Heart left ventricle (tissue), 16 donors: ENCODE results near the gene INF2. TPM values are rescaled to one million over a fixed set of nuclear protein-coding genes. Genes with fewer than 3 reads are reported as not detected.

ENCODE experiments used
- ATAC-seq, 4 donors: fragments of 200-7000 bp; cut with Tn5 transposase; one replicate each; pipeline ENCODE4 v1.9.1; 2020 to 2022; ENCODE audit warnings: moderate library complexity in 4 of 4, mild to moderate bottlenecking in 3 of 4, moderate number of reproducible peaks in 1 of 4
- DNase-seq, 5 donors: peaks; one replicate each; pipeline ENCODE4 v3.0.0-alpha.2; 2020
- H3K27ac ChIP-seq, 12 donors: fragments of 200-600 bp; sonication (generic) in 4 of 12; one replicate each; pipeline versions ENCODE4 v1.5.0 to v1.8.0; 2016 to 2022; ENCODE audit warnings: mild to moderate bottlenecking in 2 of 12
- H3K27me3 ChIP-seq, 9 donors: fragments of 200-600 bp; sonication (generic) in 2 of 9; one replicate each; pipeline versions ENCODE4 v1.5.1 to v1.8.0; 2016 to 2022; ENCODE audit warnings: mild to moderate bottlenecking in 3 of 9
- H3K36me3 ChIP-seq, 9 donors: fragments of 200-600 bp; sonication (generic) in 2 of 9; one replicate each; pipeline versions ENCODE4 v1.5.0 to v1.8.0; 2018 to 2022; ENCODE audit warnings: mild to moderate bottlenecking in 2 of 9
- H3K4me1 ChIP-seq, 12 donors: fragments of 200-600 bp; sonication (generic) in 4 of 12; one replicate each; pipeline versions ENCODE4 v1.5.0 to v1.8.0; 2016 to 2022; ENCODE audit warnings: mild to moderate bottlenecking in 3 of 12
- H3K4me3 ChIP-seq, 12 donors: fragments of 200-600 bp; sonication (generic) in 4 of 12; one replicate each; pipeline versions ENCODE4 v1.5.0 to v1.8.0; 2017 to 2022; ENCODE audit warnings: mild to moderate bottlenecking in 9 of 12, moderate library complexity in 4 of 12
- H3K9me3 ChIP-seq, 12 donors: fragments of 200-600 bp; sonication (generic) in 4 of 12; one replicate each; pipeline versions ENCODE4 v1.5.0 to v1.8.0; 2016 to 2022; ENCODE audit warnings: mild to moderate bottlenecking in 1 of 12
- POLR2A ChIP-seq, 2 donors: fragments of 450-650 bp; IDR thresholded peaks; one replicate each; pipeline ENCODE4 v1.6.1; 2017; ENCODE audit warnings: antibody characterized with exemption in 2 of 2, mild to moderate bottlenecking in 2 of 2, moderate library complexity in 2 of 2
- WGBS, 4 donors: extraction: QIAGEN DNeasy Blood & Tissue Kit in 2 of 4; methylation state at CpG; one replicate each; pipeline versions ENCODE4 v1.1.5 to v1.1.7; 2013 to 2018; 5-methylcytosine and 5-hydroxymethylcytosine counted together
- intact Hi-C, 10 donors: fragments of 100-400 bp; cut with DNase I; formaldehyde crosslinking; loops; one replicate each; pipeline versions ENCODE4 v1.11.1 to v1.14.2; 2022
- polyA plus RNA-seq, 2 donors: library from polyadenylated mRNA; stranded (reverse); fragments of 200-250 nt; gene quantifications; one replicate each; pipeline ENCODE4 v1.2.3, GENCODE V29; 2013
- total RNA-seq, 9 donors: library from RNA; depleted of rRNA in 2 of 9; stranded (reverse); fragments of >200 nt in 2 of 9; fragmentation: NEBNext Ultra II Directional in 3 of 9; extraction: Animal tissue kit (Norgen Biotek cat#: 25700) in 3 of 9; gene quantifications; one replicate each; pipeline versions ENCODE4 v1.1.0 to v1.2.4, GENCODE V29; 2016 to 2023
- TF ChIP-seq, protein P1 (sequence below), 12 donors: fragments of 200-600 bp; sonication (generic) in 4 of 12; IDR thresholded peaks; one replicate each; pipeline versions ENCODE4 v1.5.0 to v1.8.0; 2018 to 2022; ENCODE audit warnings: antibody characterized with exemption in 12 of 12, mild to moderate bottlenecking in 5 of 12
- donor health status: ischemic (EF 13 %, LVEDD 7.1; RV severe dilation, severe dysfunction).
- donor health status: healthy with polysubstance abuse.
- donor health status: DM: no; HTN: yes; CAD: no.
- donor health status: DM: no; HTN: no; CAD: no.
- donor health status: ischemic (EF 25% LVEDD 6.9; RV normal size, moderate dysfunction).
- donor health status: ischemic (EF 25% LVEDD 5.7; RV mildly dilated, moderate dysfunction).
- donor health status: healthy.
- donor health status: DM: yes; HTN: yes; CAD: no.
- donor health status: ischemic (EF 35%, LVEDD 5.7; RV mildly dilated, moderate dysfunction).
- donor health status: nonischemic (EF 11% LVEDD 7.7; RV severe dilation, severe dysfunction).
- donor health status: DM: yes; HTN: yes; CAD: no.
- donor health status: PGD.
- donor health status: ischemic (EF 29% LVEDD 5.4; RV normal size, mild dysfunction).
- donor health status: nonischemic (EF 23%, LVEDD 6.1; RV moderate dilation, normal function).

INF2 gene
- total and polyA plus RNA-seq, 11 donors: 26.0 to 58.9 (median 28.8) TPM

DNA sequence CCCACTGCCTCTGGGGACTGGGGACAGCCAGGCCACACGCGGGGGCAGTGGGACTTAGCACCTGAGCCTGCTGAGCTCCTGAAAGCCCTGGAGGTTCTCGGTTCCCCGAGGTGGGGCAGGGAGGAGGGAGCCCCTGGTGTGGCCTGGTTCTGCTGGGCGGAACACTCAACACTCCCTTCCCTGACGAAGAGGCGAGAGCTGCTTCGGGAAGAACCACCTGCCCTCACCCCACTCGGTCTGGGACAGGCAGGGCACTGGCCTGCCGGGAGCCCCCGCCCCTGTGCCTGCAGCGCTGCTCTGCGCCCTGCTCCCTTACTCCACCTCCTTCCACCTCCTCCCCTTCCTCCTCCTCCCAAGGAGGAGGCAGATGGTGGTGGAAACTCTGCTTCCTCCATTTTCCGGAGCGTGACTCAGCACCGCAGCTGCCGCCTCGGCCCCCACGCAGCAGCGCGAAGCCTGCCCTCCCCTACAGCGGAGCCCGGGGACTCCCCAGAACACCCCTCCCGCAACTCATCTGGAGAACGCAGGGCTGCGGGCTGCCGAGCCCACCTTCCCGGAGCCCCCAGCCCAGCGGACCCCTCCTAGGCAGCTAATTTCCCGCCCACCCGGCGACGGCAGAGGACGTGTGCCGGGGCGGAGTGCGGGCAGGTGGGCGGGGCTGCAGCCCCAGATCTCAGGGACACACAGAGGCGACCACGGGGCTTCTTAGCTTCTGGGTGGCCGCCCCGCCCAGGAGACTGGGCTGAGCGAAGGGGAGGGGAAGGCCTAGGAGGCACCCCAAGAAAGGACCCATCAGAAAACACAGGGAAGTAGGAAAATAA, 11.7 kb upstream of the INF2 start:
- intact Hi-C loops: no loop called here
- 3 to 8% (median 5%) methylated on average over 28 to 43 of the region's 43 CpGs for WGBS, 4 donors
- no peak for TF ChIP-seq POLR2A (IDR thresholded peaks at IDR 0.05)
- TF ChIP-seq, protein P1, sequence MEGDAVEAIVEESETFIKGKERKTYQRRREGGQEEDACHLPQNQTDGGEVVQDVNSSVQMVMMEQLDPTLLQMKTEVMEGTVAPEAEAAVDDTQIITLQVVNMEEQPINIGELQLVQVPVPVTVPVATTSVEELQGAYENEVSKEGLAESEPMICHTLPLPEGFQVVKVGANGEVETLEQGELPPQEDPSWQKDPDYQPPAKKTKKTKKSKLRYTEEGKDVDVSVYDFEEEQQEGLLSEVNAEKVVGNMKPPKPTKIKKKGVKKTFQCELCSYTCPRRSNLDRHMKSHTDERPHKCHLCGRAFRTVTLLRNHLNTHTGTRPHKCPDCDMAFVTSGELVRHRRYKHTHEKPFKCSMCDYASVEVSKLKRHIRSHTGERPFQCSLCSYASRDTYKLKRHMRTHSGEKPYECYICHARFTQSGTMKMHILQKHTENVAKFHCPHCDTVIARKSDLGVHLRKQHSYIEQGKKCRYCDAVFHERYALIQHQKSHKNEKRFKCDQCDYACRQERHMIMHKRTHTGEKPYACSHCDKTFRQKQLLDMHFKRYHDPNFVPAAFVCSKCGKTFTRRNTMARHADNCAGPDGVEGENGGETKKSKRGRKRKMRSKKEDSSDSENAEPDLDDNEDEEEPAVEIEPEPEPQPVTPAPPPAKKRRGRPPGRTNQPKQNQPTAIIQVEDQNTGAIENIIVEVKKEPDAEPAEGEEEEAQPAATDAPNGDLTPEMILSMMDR (IDR thresholded peaks at IDR 0.05): no peak
- H3K36me3 ChIP-seq: no peaks in the 10 kb centered on the region
- H3K4me3 ChIP-seq: peak overlapping the region; percentile 9 to 76 (median 54)
- DNase-seq (peak; percentile 84 to 89 (median 86)), ATAC-seq (peak; percentile 51 to 81 (median 76))
- H3K9me3 ChIP-seq: no peaks in the 10 kb centered on the region
- H3K27ac ChIP-seq: peak overlapping the region; percentile 71 to 97 (median 90)
- H3K4me1 ChIP-seq: peaks cover 31 to 62% (median 56%) of the 10 kb centered on the region in 12 donors
- no peaks in the 10 kb centered on the region for H3K27me3 ChIP-seq

DNA sequence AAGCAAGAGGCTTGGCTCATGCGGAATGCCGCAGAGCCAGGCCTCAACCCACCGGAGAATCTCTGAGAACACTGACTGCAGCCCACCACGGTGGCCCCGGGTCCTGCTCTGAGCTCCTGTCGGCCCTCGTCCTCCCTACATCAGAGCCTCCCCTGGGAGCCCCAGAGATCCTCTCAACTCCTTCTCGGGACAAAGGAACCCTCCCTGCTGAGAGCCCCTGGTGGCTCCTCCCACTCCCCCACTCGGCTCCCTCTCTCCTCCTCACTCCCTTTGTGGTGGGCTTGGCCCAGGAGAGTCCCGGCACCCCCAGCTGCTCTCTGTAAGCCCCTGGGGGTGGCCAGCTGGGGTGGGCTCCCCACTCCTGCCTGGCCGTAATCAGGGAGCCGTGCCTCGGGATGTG, 11.1 kb upstream of the INF2 start:
- Histone ChIP-seq H3K27ac (peak overlapping the region; percentile 71 to 97 (median 90)), H3K4me3 (peak overlapping the region; percentile 9 to 76 (median 54)), H3K4me1 (peaks cover 31 to 66% (median 58%) of the 10 kb centered on the region in 12 donors), H3K27me3 (no peaks in the 10 kb centered on the region), H3K9me3 (no peaks in the 10 kb centered on the region), H3K36me3 (no peaks in the 10 kb centered on the region)
- intact Hi-C loops: no loop called here
- TF ChIP-seq POLR2A (IDR thresholded peaks at IDR 0.05): no peak
- TF ChIP-seq, protein P1 (IDR thresholded peaks at IDR 0.05): no peak
- ATAC-seq (peak in 1 of 4 donors; percentile 2), DNase-seq (peak in 4 of 5 donors; percentile 63 to 71 (median 68))
- 19 to 41% (median 35%) methylated on average over 7 to 13 of the region's 13 CpGs for WGBS, 4 donors

DNA sequence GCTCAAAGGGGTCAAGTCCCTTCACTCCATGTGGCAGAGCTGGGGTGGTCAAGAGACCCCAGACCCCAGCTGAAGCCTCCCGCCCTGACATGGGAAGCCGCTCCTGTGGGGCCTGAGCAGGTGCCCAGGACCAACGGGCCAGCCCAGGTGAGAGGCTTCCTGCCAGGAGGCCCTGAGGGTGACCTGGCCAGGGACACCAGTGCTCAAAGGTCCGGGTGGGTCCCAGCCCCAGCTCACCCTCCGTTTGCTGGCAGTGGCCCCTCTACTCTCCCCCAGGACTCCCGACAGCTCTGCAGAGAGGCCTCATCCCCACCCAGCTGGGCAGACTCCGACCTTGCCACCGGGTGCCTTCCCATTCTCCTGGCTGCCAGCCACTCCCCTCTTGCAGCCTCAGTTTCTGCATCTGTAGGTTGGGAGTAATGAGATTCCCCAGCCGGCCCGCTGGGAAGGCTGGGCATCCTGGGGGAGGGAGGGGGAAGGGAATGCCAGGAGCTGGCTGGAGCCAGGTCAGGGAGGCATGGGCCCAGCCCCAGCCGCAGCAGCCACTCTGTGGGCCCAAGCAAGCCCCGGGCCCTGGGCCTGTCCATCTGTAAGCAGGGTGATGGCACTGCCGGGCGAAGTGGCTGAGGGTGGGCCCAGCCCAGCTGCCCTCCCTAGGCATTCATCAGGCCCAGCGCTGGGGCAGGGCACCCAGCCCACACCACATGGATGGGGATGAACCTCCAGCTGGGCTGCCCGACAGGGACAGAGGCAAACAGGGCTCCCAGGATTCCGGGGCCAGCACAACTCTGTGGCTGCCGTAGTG, 10.3 kb upstream of the INF2 start:
- DNase-seq (peak in 3 of 5 donors; percentile 10 to 64 (median 27)), ATAC-seq (no peak)
- TF ChIP-seq, protein P1 (IDR thresholded peaks at IDR 0.05): no peak
- TF ChIP-seq POLR2A (IDR thresholded peaks at IDR 0.05): no peak
- Histone ChIP-seq H3K27me3 (no peaks in the 10 kb centered on the region), H3K27ac (peak overlapping the region in 11 of 12 donors; percentile 71 to 97 (median 89)), H3K36me3 (no peaks in the 10 kb centered on the region), H3K4me1 (peaks cover 31 to 66% (median 58%) of the 10 kb centered on the region in 12 donors), H3K4me3 (peak overlapping the region in 2 of 12 donors; percentile 63), H3K9me3 (no peaks in the 10 kb centered on the region)
- intact Hi-C loops: no loop called here
- WGBS, 4 donors: 89 to 100% (median 92%) methylated on average over 2 to 18 of the region's 18 CpGs
